GM20431 (cell line): ENCODE measurements around the gene FMN1.

Experiments used
- in situ Hi-C: fragments of 300-500 bp; cut with MseI, MboI; formaldehyde crosslinking; loops from one replicate; pipeline ENCODE4 v1.15.0; 2020; ENCODE audit warnings: low sequenced_read_pairs; ENCODE audit not compliant: unreplicated experiment

FMN1 gene

GRCh38 chr15:32993285-32993684, 201.2 kb downstream of the FMN1 start:
- in situ Hi-C loops = loop anchor here (25.0 kb wide), 1 partner anchor 331 kb away; no protein-coding TSS in a partner anchor

GRCh38 chr15:32991619-32992111, 202.8 kb downstream of the FMN1 start:
- in situ Hi-C loops = loop anchor here (25.0 kb wide), 1 partner anchor 329 kb away; no protein-coding TSS in a partner anchor

- in situ Hi-C loops = loop anchor here (25.0 kb wide), 1 partner anchor 328 kb away; no protein-coding TSS in a partner anchor
Measured at GRCh38 chr15:32990071-32990470, 204.4 kb downstream of the FMN1 start.

GRCh38 chr15:32987067-32987466, 207.4 kb downstream of the FMN1 start:
- in situ Hi-C loops = loop anchor here (25.0 kb wide), 1 partner anchor 325 kb away; no protein-coding TSS in a partner anchor

- in situ Hi-C loops = loop anchor here (25.0 kb wide), 1 partner anchor 324 kb away; no protein-coding TSS in a partner anchor
Measured at GRCh38 chr15:32986147-32986546, 208.4 kb downstream of the FMN1 start.

- in situ Hi-C loops = loop anchor here (25.0 kb wide), 1 partner anchor 321 kb away; no protein-coding TSS in a partner anchor
Measured at GRCh38 chr15:32983679-32984078, 210.8 kb downstream of the FMN1 start.

GRCh38 chr15:32982001-32982400, 212.5 kb downstream of the FMN1 start:
- in situ Hi-C loops = loop anchor here (25.0 kb wide), 1 partner anchor 320 kb away; no protein-coding TSS in a partner anchor

GRCh38 chr15:32981536-32981935, 213.0 kb downstream of the FMN1 start:
- in situ Hi-C loops = loop anchor here (25.0 kb wide), 1 partner anchor 319 kb away; no protein-coding TSS in a partner anchor

- in situ Hi-C loops = loop anchor here (25.0 kb wide), 1 partner anchor 317 kb away; no protein-coding TSS in a partner anchor
Measured at GRCh38 chr15:32979710-32980109, 214.8 kb downstream of the FMN1 start.

GRCh38 chr15:32977506-32977905, 217.0 kb downstream of the FMN1 start:
- in situ Hi-C loops = loop anchor here (25.0 kb wide), 1 partner anchor 315 kb away; no protein-coding TSS in a partner anchor

GRCh38 chr15:32974691-32975090, 219.8 kb downstream of the FMN1 start:
- in situ Hi-C loops = loop anchor here (25.0 kb wide), 1 partner anchor 312 kb away; no protein-coding TSS in a partner anchor

GRCh38 chr15:32972686-32973085, 221.8 kb downstream of the FMN1 start:
- in situ Hi-C loops = no loop called here

GRCh38 chr15:32970847-32971246, 223.7 kb downstream of the FMN1 start:
- in situ Hi-C loops = no loop called here

- in situ Hi-C loops = loop anchor here (10.0 kb wide), 1 partner anchor 123 kb away; no protein-coding TSS in a partner anchor
Measured at GRCh38 chr15:32967521-32967920, 227.0 kb downstream of the FMN1 start.

- in situ Hi-C loops = loop anchor here (10.0 kb wide), 1 partner anchor 122 kb away; no protein-coding TSS in a partner anchor
Measured at GRCh38 chr15:32966512-32966911, 228.0 kb downstream of the FMN1 start.

- in situ Hi-C loops = loop anchor here (10.0 kb wide), 1 partner anchor 121 kb away; no protein-coding TSS in a partner anchor
Measured at GRCh38 chr15:32965897-32966296, 228.6 kb downstream of the FMN1 start.

GRCh38 chr15:32959077-32959476, 235.4 kb downstream of the FMN1 start:
- in situ Hi-C loops = no loop called here

- in situ Hi-C loops = no loop called here
Measured at GRCh38 chr15:32957219-32957618, 237.3 kb downstream of the FMN1 start.

GRCh38 chr15:32956711-32957110, 237.8 kb downstream of the FMN1 start:
- in situ Hi-C loops = no loop called here

- in situ Hi-C loops = no loop called here
Measured at GRCh38 chr15:32956006-32956405, 238.5 kb downstream of the FMN1 start.

- in situ Hi-C loops = no loop called here
Measured at GRCh38 chr15:32953533-32953910, 241.0 kb downstream of the FMN1 start.
